SK-N-SH (cell line): ENCODE results near the gene CNTNAP5.

Experiments used
- CTCF ChIP-seq: fragments of 200-600 bp; sonication (generic); IDR thresholded peaks from 2 replicates; pipeline ENCODE4 v1.6.1; 2017; ENCODE audit warnings: antibody characterized with exemption, mild to moderate bottlenecking, moderate library complexity
- EP300 ChIP-seq, 2 experiments: IDR thresholded peaks; 2 replicates each; pipeline versions ENCODE4 v1.4.0 to v1.6.1; 2012; ENCODE audit warnings: borderline replicate concordance in 1 of 2, low read depth in 1 of 2, low read length in 1 of 2
- EZH2phosphoT487 ChIP-seq: fragments of 200-600 bp; sonication (generic); IDR thresholded peaks from 2 replicates; pipeline ENCODE4 v1.6.1; 2017; ENCODE audit warnings: low read depth, mixed run types, mild to moderate bottlenecking, antibody characterized with exemption, moderate library complexity, borderline replicate concordance
- GATA2 ChIP-seq: sonication (generic); formaldehyde crosslinking; IDR thresholded peaks from 2 replicates; pipeline ENCODE4 v1.5.0; 2020; ENCODE audit warnings: mild to moderate bottlenecking, missing genetic modification reagents
- NRF1 ChIP-seq: IDR thresholded peaks from 2 replicates; pipeline ENCODE4 v1.6.1; 2012; ENCODE audit warnings: low read depth, mild to moderate bottlenecking, low read length
- YY1 ChIP-seq: IDR thresholded peaks from 2 replicates; pipeline ENCODE4 v1.4.0; 2012; ENCODE audit warnings: low read depth, mild to moderate bottlenecking

DNA sequence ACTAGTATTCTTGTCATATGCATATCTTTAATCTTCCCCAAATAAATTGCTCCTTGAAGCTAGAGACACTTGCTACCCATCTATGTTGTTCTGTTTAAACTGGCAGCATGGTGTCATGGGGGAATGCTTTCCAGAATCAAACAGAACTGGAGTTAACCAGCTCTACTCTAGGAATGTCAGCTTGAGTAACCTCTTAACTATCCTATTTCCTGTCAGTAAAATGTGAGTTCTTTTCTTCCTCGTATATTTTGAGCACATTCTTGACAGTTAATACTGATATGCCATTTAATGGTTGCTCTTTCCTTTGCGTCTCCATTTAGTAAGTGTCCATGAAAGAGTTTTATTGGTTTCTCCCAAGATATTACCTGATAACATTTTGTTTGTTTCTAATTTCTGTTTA is 23.0 kb downstream of the CNTNAP5 start:
- TF ChIP-seq YY1 = no peak
- TF ChIP-seq EP300 (IDR thresholded peaks at IDR 0.05; ENCODE audit: borderline replicate concordance in 1 of 2, low read depth in 1 of 2, low read length in 1 of 2) = no peak
- no peak for TF ChIP-seq GATA2 (CRISPR knock-in tag)
- no peak for TF ChIP-seq CTCF
- TF ChIP-seq NRF1 = no peak
- no peak for TF ChIP-seq EZH2phosphoT487
